Mesodermal cell (in vitro differentiated cells): ENCODE results near the gene HOXA2.
A peak's percentile ranks its signal among the peaks of the same experiment; 100 is the strongest.

Source experiments
- H3K27ac ChIP-seq: 2 replicates; pipeline ENCODE4 v1.7.0; 2013; ENCODE audit warnings: mild to moderate bottlenecking, low read depth, low read length, moderate library complexity; ENCODE audit not compliant: severe bottlenecking
- H3K36me3 ChIP-seq: 2 replicates; pipeline ENCODE4 v1.7.1; 2013; ENCODE audit warnings: mild to moderate bottlenecking, low read length, moderate library complexity; ENCODE audit not compliant: control insufficient read depth, insufficient read depth
- H3K4me1 ChIP-seq: one replicate; pipeline ENCODE4 v1.7.1; 2013; ENCODE audit warnings: mild to moderate bottlenecking, low read length; ENCODE audit not compliant: insufficient read depth, control insufficient read depth, poor library complexity, severe bottlenecking
- H3K4me3 ChIP-seq: 2 replicates; pipeline ENCODE4 v1.7.0; 2013; ENCODE audit warnings: low read length, control low read depth, mild to moderate bottlenecking; ENCODE audit not compliant: insufficient read depth, poor library complexity, severe bottlenecking; ENCODE audit errors: extremely low read depth
- H3K9me3 ChIP-seq: 2 replicates; pipeline ENCODE4 v1.7.1; 2013; ENCODE audit warnings: mild to moderate bottlenecking, low read length, moderate library complexity; ENCODE audit not compliant: control insufficient read depth
- WGBS, 2 experiments: methylation state at CpG; one replicate each; pipeline ENCODE4 v1.1.5; 2013; ENCODE audit warnings: missing lambda C conversion rate in 2 of 2; ENCODE audit not compliant: insufficient coverage in 2 of 2; 5-methylcytosine and 5-hydroxymethylcytosine counted together

The HOXA2 gene

GRCh38 chr7:27113991-27114769, 11.7 kb upstream of the HOXA2 start:
- Histone ChIP-seq H3K9me3 (no peaks in the 10 kb centered on the region), H3K4me3 (peak overlapping the region; percentile 12), H3K4me1 (peaks cover 19% of the 10 kb centered on the region), H3K27ac (peak overlapping the region; percentile 83), H3K36me3 (no peaks in the 10 kb centered on the region)
- 0% methylated on average over 4 to 5 of the region's 26 CpGs for WGBS, 2 experiments

GRCh38 chr7:27112955-27113949, 10.8 kb upstream of the HOXA2 start:
- Histone ChIP-seq H3K36me3 (no peaks in the 10 kb centered on the region), H3K4me3 (peak overlapping the region; percentile 27), H3K27ac (peak overlapping the region; percentile 77), H3K9me3 (no peaks in the 10 kb centered on the region), H3K4me1 (peaks cover 19% of the 10 kb centered on the region)
- 0 to 1% methylated on average over 21 to 28 of the region's 57 CpGs for WGBS, 2 experiments

GRCh38 chr7:27112361-27112760, 9.9 kb upstream of the HOXA2 start:
- Histone ChIP-seq H3K36me3 (no peaks in the 10 kb centered on the region), H3K4me3 (no peak overlapping the region), H3K9me3 (no peaks in the 10 kb centered on the region), H3K27ac (no peak overlapping the region), H3K4me1 (peaks cover 21% of the 10 kb centered on the region)
- no CpG with 5 or more reads among the region's 4 CpGs for WGBS, 2 experiments

- H3K36me3 ChIP-seq: no peaks in the 10 kb centered on the region
- H3K4me3 ChIP-seq: no peak overlapping the region
- WGBS, 2 experiments: no CpG with 5 or more reads among the region's 4 CpGs
- H3K27ac ChIP-seq: peak overlapping the region; percentile 39
- no peaks in the 10 kb centered on the region for H3K9me3 ChIP-seq
- peaks cover 24% of the 10 kb centered on the region for H3K4me1 ChIP-seq
Measured at GRCh38 chr7:27111751-27112277, 9.3 kb upstream of the HOXA2 start.

GRCh38 chr7:27111042-27111750, 8.7 kb upstream of the HOXA2 start:
- peaks cover 24% of the 10 kb centered on the region for H3K4me1 ChIP-seq
- H3K36me3 ChIP-seq: no peaks in the 10 kb centered on the region
- H3K9me3 ChIP-seq: no peaks in the 10 kb centered on the region
- WGBS, 2 experiments: 6 to 7% methylated on average over 4 of the region's 6 CpGs
- H3K4me3 ChIP-seq: no peak overlapping the region
- peak overlapping the region; percentile 65 for H3K27ac ChIP-seq

- Histone ChIP-seq H3K27ac (peak overlapping the region; percentile 65), H3K4me1 (peaks cover 24% of the 10 kb centered on the region), H3K36me3 (no peaks in the 10 kb centered on the region), H3K9me3 (no peaks in the 10 kb centered on the region), H3K4me3 (no peak overlapping the region)
- WGBS, 2 experiments: 4% methylated on average over 48 to 49 of the region's 66 CpGs
Measured at GRCh38 chr7:27110186-27111031, 7.9 kb upstream of the HOXA2 start.

- Histone ChIP-seq H3K27ac (no peak overlapping the region), H3K4me1 (peaks cover 19% of the 10 kb centered on the region), H3K4me3 (no peak overlapping the region), H3K36me3 (no peaks in the 10 kb centered on the region), H3K9me3 (no peaks in the 10 kb centered on the region)
- WGBS, 2 experiments: 47 to 69% methylated on average over 3 to 4 of the region's 4 CpGs
Measured at GRCh38 chr7:27109466-27110185, 7.1 kb upstream of the HOXA2 start.

GRCh38 chr7:27108390-27109127, 6.1 kb upstream of the HOXA2 start:
- 1 to 4% methylated on average over 26 to 36 of the region's 41 CpGs for WGBS, 2 experiments
- Histone ChIP-seq H3K4me1 (peaks cover 15% of the 10 kb centered on the region), H3K4me3 (peak overlapping the region; percentile 7), H3K27ac (peak overlapping the region; percentile 37), H3K9me3 (no peaks in the 10 kb centered on the region), H3K36me3 (no peaks in the 10 kb centered on the region)
